Central memory CD8-positive, alpha-beta T cell (primary cell): ENCODE results near the gene PRM2.

Experiments
- ATAC-seq: fragments of 150-1000 bp; cut with Tn5 transposase; replicated peaks from 2 replicates; pipeline ENCODE4 v1.10.0; 2022; ENCODE audit warnings: mild to moderate bottlenecking, moderate FRiP score, moderate number of reproducible peaks; ENCODE audit not compliant: poor library complexity, severe bottlenecking; ENCODE audit errors: extremely low read depth
- DNase-seq, 2 donors: peaks; one replicate each; pipeline ENCODE4 v3.0.0; 2021; ENCODE audit warnings: low spot score in 2 of 2
- H3K27ac Mint-ChIP-seq: one replicate; pipeline ENCODE4 v1.8.0; 2022; ENCODE audit warnings: low read depth, mild to moderate bottlenecking, moderate library complexity, mixed read lengths
- H3K27me3 Mint-ChIP-seq: one replicate; pipeline ENCODE4 v1.8.0; 2022; ENCODE audit warnings: mixed read lengths
- H3K36me3 Mint-ChIP-seq: one replicate; pipeline ENCODE4 v1.8.0; 2022; ENCODE audit warnings: mild to moderate bottlenecking, moderate library complexity, mixed read lengths; ENCODE audit not compliant: insufficient read depth
- H3K4me1 Mint-ChIP-seq: one replicate; pipeline ENCODE4 v1.8.0; 2022; ENCODE audit warnings: mixed read lengths
- H3K4me3 Mint-ChIP-seq: one replicate; pipeline ENCODE4 v1.8.0; 2022; ENCODE audit warnings: mild to moderate bottlenecking, moderate library complexity, mixed read lengths
- H3K9me3 Mint-ChIP-seq: one replicate; pipeline ENCODE4 v1.8.0; 2022; ENCODE audit warnings: mixed read lengths

Gene PRM2

DNA sequence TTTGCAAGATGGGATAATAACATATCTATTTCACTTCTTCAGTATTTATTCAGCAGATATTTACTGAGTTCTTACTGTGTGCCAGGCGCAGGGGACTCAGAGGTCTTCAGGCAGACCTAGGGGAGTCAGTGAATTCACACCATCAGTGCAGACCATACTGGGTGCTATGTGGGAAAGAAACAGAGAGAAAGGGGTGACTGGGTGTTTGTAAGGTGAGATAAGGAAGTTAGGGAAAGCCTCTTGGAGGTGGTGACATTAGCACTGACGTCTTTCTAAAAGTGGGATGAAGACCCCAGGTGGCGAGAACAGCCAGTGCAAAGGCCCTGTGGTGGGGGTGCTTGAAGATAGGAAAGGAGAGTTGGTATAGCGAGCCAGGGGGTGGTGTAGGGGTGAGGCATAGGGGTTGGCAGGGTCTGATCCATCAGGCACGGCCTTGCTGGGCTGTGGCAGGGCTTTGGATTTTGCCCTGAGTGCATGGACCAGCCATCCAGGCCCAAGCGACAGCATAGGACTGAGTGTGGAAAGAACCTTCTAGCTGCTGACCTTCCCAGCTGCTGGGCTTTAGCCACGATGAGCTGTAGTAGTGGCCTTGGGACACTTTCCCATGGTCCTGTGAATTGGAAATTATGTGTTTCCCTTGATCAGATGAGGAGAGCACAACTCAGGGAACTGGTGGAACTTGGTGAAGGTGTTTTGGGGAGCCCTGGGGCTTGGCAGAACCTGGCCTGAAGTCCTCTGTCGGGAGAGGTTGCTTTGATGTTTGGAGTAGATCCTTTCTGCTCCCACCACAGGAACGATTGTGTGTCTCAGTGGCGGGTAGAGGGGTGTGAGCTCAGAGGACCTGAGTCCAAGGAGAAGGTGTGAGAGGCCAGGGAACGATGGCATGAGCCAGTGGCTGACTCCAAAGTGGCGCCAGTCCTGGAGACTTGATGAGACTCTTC is 16.4 kb downstream of the PRM2 start:
- H3K9me3 Mint-ChIP-seq: no peaks in the 10 kb centered on the region
- DNase-seq (no peak), ATAC-seq (no peak)
- no peaks in the 10 kb centered on the region for H3K27me3 Mint-ChIP-seq
- peaks cover 34% of the 10 kb centered on the region for H3K4me1 Mint-ChIP-seq
- peaks cover 23% of the 10 kb centered on the region for H3K36me3 Mint-ChIP-seq
- no peak overlapping the region for H3K4me3 Mint-ChIP-seq
- no peak overlapping the region for H3K27ac Mint-ChIP-seq

DNA sequence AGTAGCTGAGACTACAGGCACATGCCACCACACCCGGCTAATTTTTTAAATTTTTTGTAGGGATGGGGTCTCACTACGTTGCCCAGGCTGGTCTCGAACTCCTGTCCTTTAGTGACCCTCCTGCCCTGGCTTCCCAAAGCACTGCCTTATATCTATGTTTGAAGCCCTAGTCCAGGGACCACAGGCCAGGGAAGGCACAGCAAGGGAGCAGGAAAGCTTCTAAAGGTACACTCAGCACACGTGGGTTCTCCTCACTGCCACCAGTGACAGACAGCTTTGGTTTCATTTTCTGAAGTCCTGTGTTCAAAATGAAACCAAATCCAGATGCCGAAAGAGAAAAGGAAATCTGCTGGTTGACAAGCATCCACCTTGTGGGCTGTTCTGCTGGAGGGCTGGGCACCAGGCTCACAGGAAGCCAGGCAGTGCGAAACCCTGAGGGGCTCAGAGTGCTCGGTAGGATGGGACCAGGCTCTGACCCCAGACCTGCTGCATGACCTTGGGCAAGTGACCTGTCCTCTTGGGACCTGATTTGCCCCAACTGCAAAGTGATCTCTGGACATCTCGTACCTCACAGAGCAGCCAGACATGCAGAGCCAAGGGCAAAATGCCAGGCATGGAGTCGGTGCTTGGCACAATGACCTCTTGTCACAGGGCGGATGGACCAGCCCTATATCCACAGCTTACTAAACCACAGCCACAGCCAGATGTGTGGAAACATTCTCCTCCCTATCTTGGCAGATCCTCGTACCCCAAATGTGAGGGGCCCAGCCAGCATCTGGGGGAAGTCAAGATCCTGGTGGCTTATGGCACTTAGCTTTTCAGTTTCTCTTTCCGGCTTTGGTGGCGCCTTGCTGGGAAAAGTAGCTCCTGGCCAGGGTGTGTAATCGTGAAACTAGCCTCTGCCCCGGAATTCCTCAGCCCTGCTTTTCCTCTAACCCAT is 17.5 kb downstream of the PRM2 start:
- peaks cover 37% of the 10 kb centered on the region for H3K4me1 Mint-ChIP-seq

DNA sequence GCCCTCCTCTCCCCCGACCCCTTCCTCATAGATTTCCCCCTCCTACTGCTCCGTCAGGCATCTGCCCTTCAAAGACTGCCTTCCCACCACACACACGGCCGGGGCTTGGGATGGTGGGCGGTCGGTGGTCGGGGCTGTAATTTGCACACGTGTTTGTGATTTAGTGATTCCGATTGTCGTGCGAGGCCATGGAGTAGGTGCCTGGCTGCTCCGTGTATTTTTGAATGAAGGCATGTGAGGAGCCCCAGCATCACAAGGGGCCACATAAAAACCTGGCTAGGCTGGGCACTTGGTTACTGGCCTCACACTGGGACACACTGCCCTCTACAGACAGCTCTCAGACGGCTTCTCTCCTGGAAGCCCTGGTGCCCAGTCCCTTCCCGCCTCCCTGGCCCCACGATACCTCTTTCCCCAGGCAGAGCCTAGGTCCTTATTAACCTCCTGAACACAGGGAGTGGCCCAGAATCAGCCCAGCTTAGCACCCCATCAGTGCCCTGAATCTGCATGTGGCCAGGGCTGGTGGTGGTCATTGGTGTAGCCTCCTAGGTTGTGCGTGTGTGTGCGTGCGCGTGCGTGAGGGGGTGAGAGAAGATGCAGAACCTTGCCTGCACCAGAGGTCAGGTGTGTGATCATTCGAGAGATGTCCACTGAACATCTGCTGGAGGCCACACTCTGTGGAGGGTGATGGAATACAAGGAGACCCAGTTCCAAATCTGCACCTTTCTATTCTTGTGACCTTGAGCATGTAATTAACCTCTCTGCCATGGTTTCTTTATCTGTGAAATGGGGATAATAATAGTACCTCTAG is 18.9 kb downstream of the PRM2 start:
- peaks cover 40% of the 10 kb centered on the region for H3K4me1 Mint-ChIP-seq
- peak overlapping the region; percentile 99 for H3K27ac Mint-ChIP-seq
- peaks cover 36% of the 10 kb centered on the region for H3K36me3 Mint-ChIP-seq
- H3K9me3 Mint-ChIP-seq: no peaks in the 10 kb centered on the region
- ATAC-seq (no peak), DNase-seq (peak in 1 of 2 donors; percentile 42)
- H3K27me3 Mint-ChIP-seq: no peaks in the 10 kb centered on the region
- peak overlapping the region; percentile 94 for H3K4me3 Mint-ChIP-seq

More for the DNA sequence above, 17.5 kb downstream of the PRM2 start:
- H3K27ac Mint-ChIP-seq: no peak overlapping the region
- H3K27me3 Mint-ChIP-seq: no peaks in the 10 kb centered on the region
- peak overlapping the region; percentile 56 for H3K4me3 Mint-ChIP-seq
- H3K36me3 Mint-ChIP-seq: peaks cover 28% of the 10 kb centered on the region
- H3K9me3 Mint-ChIP-seq: no peaks in the 10 kb centered on the region
- ATAC-seq: peak; percentile 15
- DNase-seq: peak in 1 of 2 donors; percentile 25

DNA sequence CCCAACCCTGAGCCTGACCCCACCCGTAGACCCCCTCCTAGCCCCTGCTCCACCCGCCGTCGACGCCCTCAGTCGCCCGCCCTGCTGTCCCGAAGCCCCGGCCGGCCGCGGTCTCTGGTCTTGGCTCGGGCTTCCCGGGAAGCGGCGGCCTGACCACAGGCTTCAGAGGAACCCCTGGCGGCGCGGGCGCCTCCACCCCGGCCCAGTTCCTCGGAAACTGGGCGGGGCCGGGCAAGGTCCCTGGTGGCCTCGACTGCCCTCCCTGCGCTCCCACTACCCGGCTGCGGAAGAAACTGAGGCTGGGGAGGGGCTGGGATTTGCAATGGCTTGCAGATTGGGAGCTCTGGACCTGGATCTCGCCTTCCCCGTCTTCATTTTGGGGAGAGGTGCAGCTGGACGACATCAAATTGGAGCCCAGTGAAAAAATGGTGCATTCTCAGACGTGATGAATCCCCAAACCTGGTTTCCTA is 19.6 kb downstream of the PRM2 start:
- Mint-ChIP-seq H3K27me3 (no peaks in the 10 kb centered on the region), H3K4me3 (peak overlapping the region; percentile 94), H3K9me3 (no peaks in the 10 kb centered on the region), H3K4me1 (peaks cover 47% of the 10 kb centered on the region), H3K27ac (peak overlapping the region; percentile 99), H3K36me3 (peaks cover 43% of the 10 kb centered on the region)
- ATAC-seq: no peak
- DNase-seq: no peak

DNA sequence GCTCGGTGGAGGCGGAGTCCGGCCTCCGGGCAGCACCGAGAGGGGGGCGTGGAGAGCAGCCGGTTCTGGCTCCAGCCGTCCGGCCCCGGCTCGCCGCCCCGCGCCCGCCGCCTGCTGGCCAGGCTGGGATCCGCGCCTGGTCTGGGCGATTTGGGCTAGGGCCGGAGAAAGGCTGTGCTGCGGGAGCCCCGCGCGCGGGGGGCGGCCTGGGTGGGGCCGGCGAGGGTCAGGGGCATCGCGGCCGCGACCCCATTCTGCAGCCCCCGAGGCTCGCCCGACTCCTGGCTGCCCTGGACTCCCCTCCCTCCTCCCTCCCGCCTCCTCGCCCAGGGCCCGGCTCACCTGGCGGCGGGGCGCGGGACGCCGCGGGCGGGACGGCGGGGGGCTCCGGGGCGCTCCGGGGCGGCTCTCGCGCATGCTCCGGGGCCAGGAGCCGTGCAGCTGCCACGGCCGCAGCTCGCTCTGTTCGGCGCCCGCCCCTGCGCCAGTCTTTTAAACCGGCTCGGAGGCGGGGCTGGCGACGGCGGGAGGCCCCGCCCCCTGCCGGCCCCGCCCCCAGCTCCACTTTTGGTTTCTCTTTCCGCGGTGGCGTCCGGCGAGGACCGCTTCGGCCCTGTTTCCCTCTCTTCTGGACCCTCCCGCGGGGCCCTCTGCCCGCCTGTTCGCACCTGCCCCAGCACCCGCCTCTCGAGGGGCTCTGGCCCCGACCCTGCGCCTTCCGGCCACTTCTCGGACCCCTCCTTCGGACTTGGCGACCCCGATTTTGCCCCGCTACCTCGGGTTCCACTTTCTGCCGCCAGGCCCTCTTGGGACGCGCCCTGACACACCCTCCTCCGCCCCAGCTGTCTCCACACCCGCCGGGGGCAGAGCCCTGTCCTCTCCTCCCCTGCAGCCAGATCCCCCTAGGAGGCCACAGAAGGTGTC is 20.3 kb downstream of the PRM2 start, which contains the start of gene SOCS1:
Gene SOCS1, minus strand, starts transcription at position 468 of the 924 bp plus-strand sequence. CDS start 726 bp downstream, outside the sequence.
- H3K4me3 Mint-ChIP-seq: peak within 1 kb of the TSS; percentile 94
- peaks cover 49% of the 10 kb centered on the region for H3K4me1 Mint-ChIP-seq
- H3K9me3 Mint-ChIP-seq: no peaks in the 10 kb centered on the region
- H3K36me3 Mint-ChIP-seq: peaks cover 45% of the 10 kb centered on the region
- no peaks in the 10 kb centered on the region for H3K27me3 Mint-ChIP-seq
- H3K27ac Mint-ChIP-seq: peak within 1 kb of the TSS; percentile 99
- DNase-seq (peak; percentile 73 to 76), ATAC-seq (peak; percentile 47)

DNA sequence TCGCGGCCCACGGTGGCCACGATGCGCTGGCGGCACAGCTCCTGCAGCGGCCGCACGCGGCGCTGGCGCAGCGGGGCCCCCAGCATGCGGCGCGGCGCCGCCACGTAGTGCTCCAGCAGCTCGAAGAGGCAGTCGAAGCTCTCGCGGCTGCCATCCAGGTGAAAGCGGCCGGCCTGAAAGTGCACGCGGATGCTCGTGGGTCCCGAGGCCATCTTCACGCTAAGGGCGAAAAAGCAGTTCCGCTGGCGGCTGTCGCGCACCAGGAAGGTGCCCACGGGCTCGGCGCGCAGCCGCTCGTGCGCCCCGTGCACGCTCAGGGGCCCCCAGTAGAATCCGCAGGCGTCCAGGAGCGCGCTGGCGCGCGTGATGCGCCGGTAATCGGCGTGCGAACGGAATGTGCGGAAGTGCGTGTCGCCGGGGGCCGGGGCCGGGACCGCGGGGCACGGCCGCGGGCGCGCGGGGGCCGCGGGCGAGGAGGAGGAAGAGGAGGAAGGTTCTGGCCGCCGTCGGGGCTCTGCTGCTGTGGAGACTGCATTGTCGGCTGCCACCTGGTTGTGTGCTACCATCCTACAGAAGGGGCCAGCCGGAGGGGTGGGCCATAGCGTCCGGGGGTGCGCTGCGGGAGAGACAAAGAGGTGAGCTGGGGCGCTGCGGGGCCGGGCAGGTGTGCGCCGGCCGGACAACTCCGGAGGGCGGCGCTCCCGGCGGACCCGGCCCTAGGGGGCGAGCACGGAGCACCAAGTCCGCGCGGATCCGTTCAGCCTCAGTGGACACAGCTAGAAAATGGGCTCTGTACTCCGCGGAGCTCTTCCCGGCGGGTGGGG is 21.2 kb downstream of the PRM2 start:
- Mint-ChIP-seq H3K36me3 (peaks cover 45% of the 10 kb centered on the region), H3K9me3 (no peaks in the 10 kb centered on the region), H3K27me3 (no peaks in the 10 kb centered on the region), H3K4me3 (peak overlapping the region; percentile 80), H3K27ac (peak overlapping the region; percentile 90), H3K4me1 (peaks cover 56% of the 10 kb centered on the region)
- ATAC-seq (peak; percentile 48), DNase-seq (peak; percentile 59 to 70)

DNA sequence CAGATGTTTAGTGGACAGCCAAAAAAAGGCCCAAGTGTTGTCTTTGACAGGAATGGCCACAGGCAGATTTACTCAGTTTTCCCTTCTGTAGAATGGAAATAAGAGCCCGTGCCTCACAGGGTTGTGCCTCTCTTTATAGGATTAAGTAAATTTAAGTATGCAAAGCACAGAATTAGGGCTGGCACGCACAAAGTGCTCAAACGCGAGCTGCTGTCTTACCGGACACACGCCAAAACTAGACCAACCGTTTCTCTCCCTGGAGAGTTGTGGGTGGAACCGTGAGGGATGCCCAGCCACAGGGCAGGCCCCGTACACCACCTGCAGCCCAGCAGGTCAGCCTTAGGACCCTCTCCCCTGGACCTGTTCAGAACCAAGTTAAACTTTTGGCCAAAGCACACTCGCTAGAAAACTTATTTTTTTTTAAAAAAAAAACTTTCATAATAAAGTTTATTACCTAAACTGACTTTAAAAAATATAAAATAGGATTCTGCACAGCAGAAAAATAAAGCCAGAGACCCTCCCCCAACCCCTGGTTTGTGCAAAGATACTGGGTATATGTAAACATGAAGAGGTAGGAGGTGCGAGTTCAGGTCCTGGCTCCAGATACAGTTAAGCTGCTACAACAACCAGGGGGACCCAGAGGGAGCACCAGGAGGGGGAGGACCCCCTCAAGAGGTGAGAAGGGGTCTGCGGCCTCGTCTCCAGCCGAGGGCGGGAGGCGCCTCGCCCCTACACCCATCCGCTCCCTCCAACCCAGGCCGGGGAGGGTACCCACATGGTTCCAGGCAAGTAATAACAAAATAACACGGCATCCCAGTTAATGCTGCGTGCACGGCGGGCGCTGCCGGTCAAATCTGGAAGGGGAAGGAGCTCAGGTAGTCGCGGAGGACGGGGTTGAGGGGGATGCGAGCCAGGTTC is 22.0 kb downstream of the PRM2 start:
- Mint-ChIP-seq H3K9me3 (no peaks in the 10 kb centered on the region), H3K4me1 (peaks cover 56% of the 10 kb centered on the region), H3K27me3 (no peaks in the 10 kb centered on the region), H3K27ac (peak overlapping the region; percentile 90), H3K4me3 (peak overlapping the region; percentile 80), H3K36me3 (peaks cover 46% of the 10 kb centered on the region)
- DNase-seq: no peak
- no peak for ATAC-seq

DNA sequence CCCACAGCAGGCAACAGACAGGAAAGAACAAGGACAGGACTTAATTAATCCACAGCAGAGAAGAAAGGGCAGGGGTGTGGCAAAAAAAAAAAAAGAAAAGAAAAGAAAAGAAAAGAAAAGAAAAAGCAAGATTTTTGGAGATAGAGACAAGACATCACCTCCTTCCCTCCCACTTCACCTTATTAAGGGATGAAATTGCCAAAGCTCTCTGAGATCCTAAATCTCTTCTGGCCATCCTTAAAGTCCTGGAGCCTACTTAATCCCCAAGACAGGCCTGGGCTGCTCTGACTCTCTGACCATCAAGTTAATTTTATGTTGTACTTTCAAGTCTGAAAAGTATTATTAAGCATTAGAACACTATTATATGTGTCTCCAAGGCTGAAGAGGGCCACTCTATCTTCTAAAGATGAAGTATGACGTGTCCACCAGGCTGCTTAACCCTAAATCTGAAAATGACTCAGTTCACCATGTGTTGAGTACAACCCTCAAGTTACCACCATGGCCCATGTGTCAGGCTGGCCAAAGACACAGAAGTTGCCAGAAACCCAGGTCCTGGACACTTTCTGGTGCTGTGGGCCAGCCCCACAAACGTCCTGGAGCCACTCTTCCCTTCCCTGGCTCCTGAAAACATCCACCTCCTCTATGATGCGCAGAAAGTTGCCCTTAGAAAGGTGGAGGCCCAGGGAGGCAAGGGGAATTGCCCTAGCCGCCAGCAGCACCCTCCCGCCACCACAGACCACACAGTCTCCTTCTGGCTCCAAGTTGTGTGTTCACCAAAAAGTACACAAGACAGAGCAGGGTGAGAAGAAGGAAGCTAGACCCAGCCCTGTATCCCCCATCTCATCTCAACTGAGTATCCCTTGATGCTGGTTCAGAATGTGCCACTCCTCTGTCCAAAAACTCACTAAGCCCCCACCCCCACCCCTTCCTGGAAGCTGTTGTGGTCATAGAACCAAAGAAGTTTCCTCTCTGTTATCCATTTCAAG is 23.0 kb downstream of the PRM2 start:
- no peak for ATAC-seq
- DNase-seq: peak in 1 of 2 donors; percentile 42
- Mint-ChIP-seq H3K27ac (peak overlapping the region; percentile 90), H3K4me3 (peak overlapping the region; percentile 80), H3K27me3 (no peaks in the 10 kb centered on the region), H3K36me3 (peaks cover 47% of the 10 kb centered on the region), H3K4me1 (peaks cover 47% of the 10 kb centered on the region), H3K9me3 (no peaks in the 10 kb centered on the region)

DNA sequence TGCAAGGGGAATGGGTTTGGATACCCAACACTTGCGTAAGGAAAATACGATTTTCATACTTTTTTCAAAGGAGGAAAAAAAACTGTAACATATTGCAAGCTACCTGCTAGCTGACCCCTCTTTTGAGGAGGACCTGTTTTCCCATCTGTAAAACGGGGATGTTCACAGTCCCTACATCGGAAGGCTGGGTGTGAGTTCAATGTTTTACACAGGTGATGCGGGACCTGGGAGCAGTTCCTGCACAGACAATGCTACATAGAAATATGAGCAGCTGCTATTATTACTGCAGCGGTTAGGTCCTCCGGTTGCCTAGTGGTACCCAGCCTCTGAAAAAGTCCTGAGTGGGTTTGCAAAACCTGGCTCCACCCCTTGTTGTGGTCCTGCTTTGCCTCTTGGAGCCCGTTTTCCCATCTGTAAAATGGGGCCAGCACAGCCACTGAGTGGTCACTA is 23.8 kb downstream of the PRM2 start:
- Mint-ChIP-seq H3K9me3 (no peaks in the 10 kb centered on the region), H3K36me3 (peaks cover 45% of the 10 kb centered on the region), H3K4me3 (peak overlapping the region; percentile 80), H3K27me3 (no peaks in the 10 kb centered on the region), H3K4me1 (peaks cover 44% of the 10 kb centered on the region), H3K27ac (peak overlapping the region; percentile 95)
- DNase-seq: no peak
- no peak for ATAC-seq
